WTC11 (cell line): ENCODE data around the gene FBF1. TPM values are rescaled to one million over a fixed set of nuclear protein-coding genes. Genes with fewer than 3 reads are reported as not detected.

ENCODE experiments used
- ATAC-seq: fragments of 200-7000 bp; cut with Tn5 transposase; 2 replicates; pipeline ENCODE4 v1.10.0; 2021; ENCODE audit warnings: mild to moderate bottlenecking, moderate library complexity
- CTCF ChIA-PET: fragments of 300-600 bp; sonication (Branson Sonifier 250); formaldehyde crosslinking; loops from one replicate; lab custom pipeline; 2021; ENCODE audit warnings: antibody characterized with exemption; lab: Charles Lee
- POLR2A ChIA-PET: fragments of 350-600 bp; sonication (Branson Sonifier 250); formaldehyde crosslinking; loops from one replicate; lab custom pipeline; 2021; ENCODE audit warnings: antibody characterized with exemption; lab: Charles Lee
- DNase-seq: peaks from one replicate; pipeline ENCODE4 v3.0.0; 2021; ENCODE audit warnings: low spot score
- H3K27ac Mint-ChIP-seq: 2 replicates; pipeline ENCODE4 v1.8.0; 2021; ENCODE audit warnings: mixed read lengths
- H3K27me3 Mint-ChIP-seq: 2 replicates; pipeline ENCODE4 v1.8.0; 2021; ENCODE audit warnings: low read depth, mild to moderate bottlenecking, moderate library complexity, mixed read lengths
- H3K36me3 Mint-ChIP-seq: 2 replicates; pipeline ENCODE4 v1.8.0; 2021; ENCODE audit warnings: mixed read lengths
- H3K4me1 Mint-ChIP-seq: 2 replicates; pipeline ENCODE4 v1.8.0; 2022; ENCODE audit warnings: mixed read lengths
- H3K4me3 Mint-ChIP-seq: 2 replicates; pipeline ENCODE4 v1.8.0; 2021; ENCODE audit warnings: mild to moderate bottlenecking, moderate library complexity, mixed read lengths
- H3K9me3 Mint-ChIP-seq: 2 replicates; pipeline ENCODE4 v1.8.0; 2021; ENCODE audit warnings: mixed read lengths
- ATF1 ChIP-seq: sonication (generic); formaldehyde crosslinking; IDR thresholded peaks from 2 replicates; pipeline ENCODE4 v1.8.1; 2023; ENCODE audit warnings: mild to moderate bottlenecking, moderate library complexity, missing genetic modification reagents
- CBFB ChIP-seq: sonication (generic); formaldehyde crosslinking; IDR thresholded peaks from 2 replicates; pipeline ENCODE4 v1.8.1; 2022; ENCODE audit warnings: mild to moderate bottlenecking, low read depth, missing genetic modification reagents
- CREM ChIP-seq: sonication (generic); formaldehyde crosslinking; IDR thresholded peaks from 2 replicates; pipeline ENCODE4 v1.8.1; 2022; ENCODE audit warnings: mild to moderate bottlenecking, missing genetic modification reagents, moderate library complexity
- PRDM15 ChIP-seq: sonication (generic); formaldehyde crosslinking; IDR thresholded peaks from 2 replicates; pipeline ENCODE4 v1.8.0; 2022; ENCODE audit warnings: missing genetic modification reagents
- PRRX2 ChIP-seq: fragments of 250-450 bp; sonication (Bioruptor Pico); IDR thresholded peaks from 2 replicates; pipeline ENCODE4 v1.8.0; 2021; ENCODE audit warnings: mild to moderate bottlenecking
- RELA ChIP-seq: sonication (generic); formaldehyde crosslinking; IDR thresholded peaks from 2 replicates; pipeline ENCODE4 v1.8.1; 2022; ENCODE audit warnings: missing genetic modification reagents, mild to moderate bottlenecking, borderline replicate concordance
- STAT6 ChIP-seq: sonication (generic); formaldehyde crosslinking; conservative IDR thresholded peaks from 2 replicates; pipeline ENCODE4 v1.8.1; 2023; ENCODE audit warnings: mild to moderate bottlenecking, low read depth, missing genetic modification reagents, moderate library complexity
- TEAD1 ChIP-seq: sonication (generic); formaldehyde crosslinking; IDR thresholded peaks from 2 replicates; pipeline ENCODE4 v1.8.0; 2022; ENCODE audit warnings: mild to moderate bottlenecking, missing genetic modification reagents
- TEAD4 ChIP-seq: sonication (generic); formaldehyde crosslinking; IDR thresholded peaks from 2 replicates; pipeline ENCODE4 v1.8.0; 2022; ENCODE audit warnings: mild to moderate bottlenecking, missing genetic modification reagents
- USF2 ChIP-seq: sonication (generic); formaldehyde crosslinking; IDR thresholded peaks from 2 replicates; pipeline ENCODE4 v1.8.1; 2023; ENCODE audit warnings: mild to moderate bottlenecking, missing genetic modification reagents, moderate library complexity
- ZBTB21 ChIP-seq: sonication (generic); formaldehyde crosslinking; IDR thresholded peaks from 2 replicates; pipeline ENCODE4 v1.8.1; 2023; ENCODE audit warnings: mild to moderate bottlenecking, missing genetic modification reagents, borderline replicate concordance
- ZNF396 ChIP-seq: fragments of 250-450 bp; sonication (Bioruptor Pico); IDR thresholded peaks from 2 replicates; pipeline ENCODE4 v1.8.0; 2021; ENCODE audit warnings: mild to moderate bottlenecking, moderate library complexity, borderline replicate concordance
- ZNF512 ChIP-seq: sonication (generic); formaldehyde crosslinking; IDR thresholded peaks from 2 replicates; pipeline ENCODE4 v1.8.1; 2022; ENCODE audit warnings: missing genetic modification reagents, borderline replicate concordance
- ZNF532 ChIP-seq: fragments of 250-450 bp; sonication (Bioruptor Pico); IDR thresholded peaks from 2 replicates; pipeline ENCODE4 v1.9.0; 2021; ENCODE audit warnings: mild to moderate bottlenecking, borderline replicate concordance
- ZNF671 ChIP-seq: fragments of 250-450 bp; sonication (Bioruptor Pico); IDR thresholded peaks from 2 replicates; pipeline ENCODE4 v1.8.0; 2021; ENCODE audit warnings: mild to moderate bottlenecking
- ZSCAN18 ChIP-seq: fragments of 250-450 bp; sonication (Bioruptor Pico); IDR thresholded peaks from 2 replicates; pipeline ENCODE4 v2.1.2; 2022; ENCODE audit warnings: mild to moderate bottlenecking, moderate library complexity
- total RNA-seq: library from RNA; stranded (reverse); gene quantifications from 3 replicates; pipeline ENCODE4 v1.2.3, GENCODE V29; 2021

The FBF1 gene
- total RNA-seq, 1 experiment from 2014 or later, result 19.8 TPM

GRCh38 chr17:75861927-75862317 lies 78.9 kb downstream of the FBF1 start:
- H3K4me3 Mint-ChIP-seq, result no peak overlapping the region
- H3K27me3 Mint-ChIP-seq, result peaks cover 2% of the 10 kb centered on the region; the same call in 1 of the 2 replicates
- peak overlapping the region; percentile 65 for H3K27ac Mint-ChIP-seq
- ChIA-PET CTCF (interaction anchor here (1.0 to 4.3 kb wide), 24 partner anchors 10 to 660 kb away, joined by 3 to 48 read pairs (median 8); partner anchors contain the start of genes EVPL, SMIM5, TRIM47 and TRIM65), POLR2A (no interaction called here)
- DNase-seq, result no peak
- no peaks in the 10 kb centered on the region for H3K36me3 Mint-ChIP-seq
- ATAC-seq, result no peak
- 0 out of 2 replicates have a peak, but pooled peaks cover 3% of the 10 kb centered on the region for H3K9me3 Mint-ChIP-seq
- TF ChIP-seq ZNF532 (no peak), ZNF396 (CRISPR knock-in tag) (no peak), TEAD4 (CRISPR knock-in tag) (no peak), CREM (CRISPR knock-in tag) (no peak), ZBTB21 (no peak), ZSCAN18 (no peak), RELA (CRISPR knock-in tag) (no peak), STAT6 (CRISPR knock-in tag) (no peak), ZNF671 (CRISPR knock-in tag) (no peak), PRRX2 (CRISPR knock-in tag) (no peak), ATF1 (CRISPR knock-in tag) (no peak), TEAD1 (CRISPR knock-in tag) (no peak), CBFB (CRISPR knock-in tag) (no peak), USF2 (no peak), PRDM15 (CRISPR knock-in tag) (no peak), ZNF512 (no peak)
- peaks cover 13% of the 10 kb centered on the region for H3K4me1 Mint-ChIP-seq
